Endometrium (tissue), 2 donors: Measurements from ENCODE around the gene PLEKHG7.
A peak's percentile ranks its signal among the peaks of the same experiment; 100 is the strongest.
"Not testable (repeated sequence)": the region's sequence is repeated elsewhere in the genome, so short reads cannot be mapped to it uniquely, and the experiment has no call there.

ENCODE experiments used
- FAIRE-seq: peaks from 2 replicates; lab custom pipeline; 2012; peaks lifted over from hg19 to GRCh38; lab: Jason Lieb, UNC
- donor health status: control.
- donor health status: control.

The PLEKHG7 gene

DNA sequence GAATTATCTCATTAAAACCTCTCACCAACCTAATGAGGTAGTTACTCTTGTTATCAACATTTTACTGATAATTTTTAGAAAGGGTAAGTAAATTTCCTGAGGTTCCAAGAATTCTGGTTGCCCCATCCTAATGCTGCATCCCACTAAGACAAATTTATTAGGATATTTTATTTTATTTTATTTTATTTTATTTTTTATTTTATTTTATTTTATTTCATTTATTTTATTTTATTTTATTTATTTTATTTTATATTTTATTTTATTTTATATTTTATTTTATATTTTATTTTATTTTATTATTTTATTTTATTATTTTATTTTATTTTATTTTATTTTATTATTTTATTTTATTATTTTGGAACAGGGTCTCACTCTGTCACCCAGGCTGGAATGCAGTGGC lies 46.9 kb downstream of the PLEKHG7 start:
- peak; percentile 91 for FAIRE-seq

DNA sequence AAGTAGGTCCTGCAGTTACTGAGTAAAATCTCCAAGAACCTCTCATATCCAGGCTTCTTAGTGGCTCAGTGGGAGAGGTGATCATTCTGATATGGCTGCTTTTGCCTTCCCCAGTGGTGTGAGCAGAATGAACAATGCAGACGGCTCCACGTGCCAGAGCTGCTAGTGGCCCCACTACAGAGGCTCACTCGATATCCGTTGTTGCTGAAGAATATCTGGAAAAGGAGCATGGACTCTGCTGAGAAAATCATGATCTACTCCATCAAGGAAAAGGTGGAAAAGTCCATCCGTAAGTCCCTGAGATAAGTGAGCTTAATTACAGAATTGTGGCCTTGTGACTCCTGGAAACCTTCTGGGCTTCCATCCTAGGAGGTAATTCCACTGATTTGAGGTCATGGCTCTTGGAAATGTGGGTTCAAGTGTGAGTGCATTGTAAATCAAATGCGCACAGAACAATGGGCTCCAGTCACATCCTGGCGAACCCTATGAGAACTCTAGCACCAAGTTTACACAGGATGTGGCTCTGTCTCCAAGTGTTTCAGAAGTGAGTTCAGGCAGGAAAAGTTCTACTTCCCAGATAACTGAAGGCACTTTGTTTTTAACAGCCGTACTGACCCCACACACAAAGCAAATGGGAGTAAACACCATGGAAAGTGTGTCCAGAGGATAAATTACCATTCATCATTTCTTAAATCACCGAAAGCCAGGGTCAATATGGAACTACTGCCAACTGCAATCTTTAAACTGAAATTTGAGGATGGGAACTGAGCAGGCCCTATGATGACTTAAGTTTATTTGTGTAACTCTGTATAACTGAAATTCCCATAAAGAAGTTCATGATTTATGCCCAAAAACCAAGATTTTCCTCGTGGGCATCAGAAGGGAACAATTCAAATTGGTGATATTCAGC lies 51.4 kb downstream of the PLEKHG7 start:
- no peak for FAIRE-seq

DNA sequence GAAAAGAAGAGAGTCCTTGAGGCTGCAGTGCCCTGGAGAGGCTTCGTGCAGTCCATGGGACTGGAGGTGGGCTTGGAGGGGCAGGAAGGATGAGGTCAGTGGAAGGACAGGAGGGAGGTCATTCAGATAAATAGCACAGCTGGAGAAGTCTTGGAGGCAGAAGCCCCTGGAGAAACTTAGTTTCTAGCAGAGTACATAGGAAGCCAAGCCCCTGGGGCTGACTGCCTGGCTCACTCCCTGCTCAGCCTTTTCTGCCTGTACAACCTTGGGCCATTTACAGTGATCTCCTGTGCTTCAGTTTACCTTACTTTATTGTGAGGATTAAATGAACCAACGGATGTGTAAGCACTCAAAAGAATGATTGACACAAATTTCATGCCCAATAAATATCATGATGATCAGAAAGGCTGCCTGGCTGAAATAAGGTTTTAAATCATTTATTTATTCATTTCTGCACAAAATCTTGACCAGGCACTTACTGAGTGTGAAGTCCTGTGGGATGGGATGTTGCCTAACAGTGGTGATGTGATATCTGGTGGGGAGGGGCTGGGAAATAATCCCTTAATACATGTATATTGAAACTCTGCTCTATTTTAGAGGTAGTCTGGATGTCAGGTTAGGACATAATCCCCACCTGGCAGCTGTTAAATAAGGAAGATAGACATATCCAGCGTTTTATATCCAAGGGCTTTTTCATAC lies 54.3 kb downstream of the PLEKHG7 start:
- no peak for FAIRE-seq

DNA sequence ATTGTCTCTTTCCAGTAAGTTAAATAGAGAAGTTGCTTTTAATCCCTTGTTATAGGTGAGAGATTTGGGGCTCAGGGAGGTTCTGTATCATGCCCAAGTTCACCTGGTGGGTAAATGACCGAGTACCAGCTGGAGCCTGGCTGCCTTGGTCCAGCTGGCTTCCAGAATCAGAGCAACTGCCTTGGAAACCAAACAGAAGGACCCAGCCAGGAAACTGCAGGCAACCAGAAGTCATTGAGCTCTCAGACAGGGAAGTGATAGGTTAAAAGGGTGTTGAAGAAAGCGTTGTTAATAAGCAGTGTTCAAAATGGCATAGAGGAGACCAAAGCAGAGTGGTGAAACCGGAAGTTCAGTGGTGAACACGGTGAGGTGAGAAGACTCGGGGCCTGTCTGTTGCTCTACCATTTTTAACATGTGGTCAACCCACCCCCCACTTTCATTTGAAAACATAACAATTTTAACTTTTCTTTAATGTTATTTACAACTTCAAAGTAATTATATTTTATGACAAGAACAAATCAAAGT lies 54.9 kb downstream of the PLEKHG7 start:
- FAIRE-seq: no peak

DNA sequence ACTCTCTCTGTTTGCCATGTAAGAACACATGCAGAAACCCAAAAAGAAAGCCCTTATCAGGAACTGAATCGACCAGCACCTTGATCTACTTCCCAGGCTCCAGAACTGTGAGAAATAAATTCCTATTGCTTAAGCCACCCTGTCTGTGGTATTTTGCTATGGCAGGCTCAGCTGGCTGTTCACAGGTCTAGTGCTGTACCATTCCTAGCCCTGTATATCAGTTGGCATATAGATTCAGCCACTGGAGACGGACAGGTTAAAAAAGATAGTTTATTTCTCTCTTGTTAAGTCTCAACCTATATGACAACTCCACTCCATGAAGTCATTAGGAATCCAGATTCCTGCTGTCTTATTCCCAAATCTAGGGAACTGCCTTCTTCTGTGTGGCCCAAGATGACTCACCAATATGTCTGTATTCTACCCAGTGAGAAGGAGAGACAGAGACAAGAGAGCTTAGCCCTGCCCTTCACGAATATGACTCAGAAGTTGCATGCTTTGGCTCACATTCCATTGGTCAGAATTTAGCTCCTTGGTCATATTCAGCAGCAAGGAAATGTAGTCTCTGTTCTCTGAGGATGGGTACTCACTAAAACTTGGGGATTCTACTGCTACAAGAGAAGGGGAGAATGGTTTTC lies 57.0 kb downstream of the PLEKHG7 start:
- FAIRE-seq: no peak

DNA sequence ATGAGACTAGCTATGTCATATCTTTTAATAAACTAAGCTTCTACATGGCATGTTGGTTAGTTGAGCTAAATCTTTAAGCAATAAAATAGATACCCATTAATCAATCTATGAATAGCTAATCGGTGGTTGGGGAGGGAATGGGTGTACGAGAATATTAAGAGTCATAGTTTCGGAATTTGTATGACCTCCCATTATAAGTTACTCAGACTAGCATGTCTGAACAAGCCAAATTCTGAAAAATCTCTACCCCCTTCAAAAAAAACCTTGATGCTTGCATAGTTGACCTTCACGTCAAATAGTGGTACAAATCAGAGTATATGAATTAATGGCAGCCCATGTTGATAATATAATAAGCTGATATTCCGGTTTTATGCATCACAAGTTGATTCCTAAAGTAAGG lies 60.0 kb downstream of the PLEKHG7 start:
- no peak for FAIRE-seq

DNA sequence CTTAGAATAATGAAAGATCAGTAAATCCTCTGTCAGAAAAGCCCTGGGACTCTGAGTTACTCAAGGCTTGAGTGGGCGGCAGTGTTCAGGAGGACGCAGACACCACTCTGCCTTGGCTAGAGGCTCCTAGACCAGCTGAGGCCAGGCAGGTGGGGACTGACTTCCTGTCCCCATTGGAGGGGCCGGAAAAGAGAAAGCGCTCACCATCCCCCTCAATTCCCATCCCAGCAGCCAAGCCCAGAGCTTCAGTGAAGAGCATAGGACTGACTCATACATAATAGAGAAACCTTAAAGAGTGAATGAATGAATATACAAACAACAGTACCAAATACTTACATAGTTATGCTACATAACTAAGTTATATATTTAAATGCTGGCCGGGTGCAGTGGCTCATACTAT lies 62.0 kb downstream of the PLEKHG7 start:
- no peak for FAIRE-seq

DNA sequence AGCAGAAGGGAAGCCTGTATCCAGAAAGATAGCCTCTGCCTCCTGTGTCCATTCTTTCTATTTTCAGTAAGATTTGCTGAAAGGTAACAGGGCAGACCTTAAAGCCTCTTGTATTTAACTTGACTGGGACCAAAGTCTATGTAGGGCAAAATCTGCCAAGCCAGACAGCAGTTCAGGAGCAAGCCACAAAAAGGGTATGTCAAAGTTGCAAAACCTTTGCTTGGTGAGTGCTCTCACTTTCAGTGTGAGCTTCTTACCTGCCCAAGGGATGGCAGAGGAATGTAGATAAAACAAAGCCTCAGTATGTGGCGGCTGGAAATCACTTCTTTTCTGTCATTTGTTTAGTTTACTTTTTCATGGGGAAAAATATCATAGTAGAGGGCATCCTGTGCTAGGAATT lies 63.1 kb downstream of the PLEKHG7 start:
- FAIRE-seq: no peak

DNA sequence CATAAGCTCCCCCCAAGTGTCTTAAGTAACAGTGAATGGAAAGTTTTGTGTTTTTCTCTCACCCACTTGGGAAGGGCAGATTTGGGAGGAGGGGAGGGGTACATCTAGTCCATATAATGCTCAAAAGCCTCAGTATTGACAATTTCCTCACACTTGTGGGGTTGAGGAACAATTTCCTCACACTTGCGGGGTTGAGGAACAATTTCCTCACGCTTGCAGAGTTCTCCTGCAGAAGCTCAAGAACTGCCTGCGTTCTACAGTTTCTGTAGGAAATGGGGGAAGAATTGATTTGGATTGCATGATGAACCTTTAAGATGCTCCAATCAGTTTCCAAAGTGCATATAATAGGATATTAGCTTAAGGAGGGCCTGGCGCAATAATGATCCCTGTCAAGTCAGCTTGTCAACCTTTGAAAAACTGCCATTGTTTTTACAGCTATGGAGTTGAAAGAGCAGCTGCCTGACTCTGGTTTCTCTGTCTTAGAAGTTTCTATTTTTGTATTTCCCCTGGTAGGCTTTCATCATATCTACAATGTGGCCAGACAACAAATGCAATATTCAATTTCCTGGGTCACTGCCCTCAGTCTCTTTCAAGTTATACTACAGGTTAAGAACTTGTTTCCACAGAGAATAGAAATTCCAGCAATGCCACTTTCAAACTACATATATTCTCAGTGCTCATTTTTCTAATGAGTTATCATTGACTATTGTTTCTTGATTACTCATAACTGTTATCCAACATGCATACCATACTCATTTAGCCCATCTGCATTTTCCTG lies 66.5 kb downstream of the PLEKHG7 start:
- FAIRE-seq: no peak

DNA sequence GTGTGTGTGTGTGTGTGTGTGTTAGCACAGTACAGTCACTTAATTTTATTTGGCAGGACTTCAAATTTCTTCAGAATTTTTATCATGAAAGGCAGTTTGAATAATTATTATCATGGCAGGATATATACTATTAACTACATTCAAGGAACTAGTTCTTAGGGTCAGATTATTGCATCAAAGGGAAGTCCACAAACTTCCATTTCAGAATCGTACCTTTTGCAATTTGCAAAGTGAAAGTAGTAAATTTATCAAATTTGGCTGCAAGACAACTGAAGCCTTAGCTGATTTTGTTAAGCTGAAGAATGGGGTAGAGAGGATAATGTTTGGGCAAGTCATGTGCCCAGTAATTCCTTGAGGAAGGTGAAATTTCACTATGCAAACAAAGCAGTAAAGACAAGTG lies 68.2 kb downstream of the PLEKHG7 start:
- FAIRE-seq: no peak

DNA sequence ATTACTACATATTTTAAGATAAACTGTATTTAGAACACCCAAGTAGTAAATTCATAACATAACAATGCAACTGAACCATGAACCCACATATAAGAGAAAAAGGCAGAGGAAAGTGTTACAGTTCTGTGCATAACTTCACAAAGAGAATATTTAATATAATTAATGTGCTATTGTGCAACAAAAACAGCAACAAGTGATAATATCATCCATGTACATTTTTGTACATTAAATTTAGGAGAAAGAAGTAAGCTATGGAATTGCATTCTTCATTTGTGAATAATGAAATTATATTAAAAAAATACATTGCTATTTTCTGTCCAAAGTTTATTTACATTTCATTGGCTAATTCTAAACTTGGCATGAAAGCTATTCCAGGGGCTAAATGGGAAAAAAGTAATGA lies 72.6 kb downstream of the PLEKHG7 start:
- no peak for FAIRE-seq

DNA sequence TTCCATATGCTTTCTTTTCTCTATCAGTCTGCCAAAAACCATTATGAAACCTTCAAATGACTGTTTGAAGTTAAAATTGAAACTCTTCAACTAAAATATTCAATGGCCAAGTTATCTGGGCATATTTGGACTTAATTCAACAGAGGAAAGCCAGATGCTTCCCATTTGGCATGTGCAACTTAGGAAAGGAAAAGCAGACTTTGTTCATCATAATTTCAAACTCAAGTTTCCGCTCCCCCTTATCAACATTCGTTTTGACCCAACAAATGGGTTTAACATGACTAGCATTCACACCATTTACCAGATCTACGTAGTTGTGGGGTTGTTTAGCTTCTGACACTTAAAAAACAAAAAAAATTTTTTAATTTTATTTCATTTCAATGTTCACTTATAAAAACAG lies 75.7 kb downstream of the PLEKHG7 start:
- FAIRE-seq: no peak

DNA sequence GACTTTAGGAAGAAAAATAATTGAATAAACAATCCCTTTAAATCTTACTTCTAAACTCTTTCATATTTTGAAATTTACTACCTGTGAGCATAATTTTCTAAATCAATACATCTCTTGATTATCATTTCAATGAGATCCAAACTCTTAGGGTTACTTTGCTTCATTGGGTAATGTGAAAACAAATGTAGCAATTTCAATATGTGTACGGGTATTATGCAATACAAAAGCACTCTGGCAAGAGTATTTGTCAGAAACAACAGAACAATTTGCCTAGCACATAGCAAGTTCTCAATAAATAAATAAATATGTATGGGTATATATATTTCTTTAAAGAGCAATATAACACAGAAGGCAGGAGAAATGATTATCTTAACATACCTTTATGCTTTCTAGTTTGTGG lies 77.1 kb downstream of the PLEKHG7 start:
- no peak for FAIRE-seq

DNA sequence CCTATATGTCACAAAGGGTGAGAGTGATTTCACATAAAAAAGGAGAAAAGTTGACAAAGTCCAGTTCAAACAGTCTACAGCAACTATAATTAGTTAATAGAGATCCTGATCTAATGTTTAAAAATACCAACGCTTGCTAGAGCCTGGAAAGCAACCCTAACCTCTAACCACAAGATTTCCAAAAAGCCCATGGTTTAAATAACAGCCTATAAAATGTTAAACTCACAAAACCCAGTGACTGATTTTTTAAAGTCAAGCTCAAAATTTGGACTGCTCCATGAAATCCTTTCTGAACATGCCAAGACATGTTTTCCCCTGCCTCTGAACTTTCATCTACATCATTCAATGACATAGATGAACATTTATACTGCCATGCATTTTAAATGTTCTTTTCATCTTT lies 81.6 kb downstream of the PLEKHG7 start:
- peak; percentile 53 for FAIRE-seq

DNA sequence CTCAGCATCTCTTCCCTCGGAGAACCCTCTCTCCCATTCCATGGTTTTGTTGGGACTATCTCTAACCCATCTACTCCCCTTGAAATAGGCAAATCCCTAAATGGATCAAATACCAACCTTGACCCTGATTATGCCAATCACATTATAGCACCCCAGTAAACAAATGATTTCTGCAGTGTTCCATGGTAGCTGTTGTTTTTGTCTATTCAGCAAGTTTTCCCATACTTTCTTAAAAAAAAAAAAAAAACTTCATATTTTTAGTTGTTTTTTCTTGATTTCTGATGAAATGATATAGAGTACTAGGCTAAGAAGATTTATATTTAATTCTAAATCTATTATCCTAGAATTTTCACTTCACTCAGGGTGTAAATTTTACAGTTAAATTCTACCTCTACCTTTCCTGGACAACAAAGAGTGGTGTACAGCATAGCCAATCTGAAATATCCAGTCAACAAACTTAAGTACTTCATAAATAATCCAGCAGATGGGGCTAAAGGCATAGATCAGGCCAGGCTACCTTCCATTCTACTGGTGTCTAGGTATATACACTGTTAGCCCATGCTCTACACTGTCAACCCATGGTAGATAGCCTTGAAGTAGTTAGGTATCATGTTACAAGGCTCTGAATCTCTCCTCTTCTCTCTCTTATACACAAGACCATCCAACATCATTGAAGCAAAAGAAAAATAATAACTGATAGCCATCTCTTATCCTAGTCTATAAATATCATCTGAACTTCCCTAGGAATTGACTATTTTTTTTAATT lies 82.2 kb downstream of the PLEKHG7 start:
- peak; percentile 79 for FAIRE-seq

DNA sequence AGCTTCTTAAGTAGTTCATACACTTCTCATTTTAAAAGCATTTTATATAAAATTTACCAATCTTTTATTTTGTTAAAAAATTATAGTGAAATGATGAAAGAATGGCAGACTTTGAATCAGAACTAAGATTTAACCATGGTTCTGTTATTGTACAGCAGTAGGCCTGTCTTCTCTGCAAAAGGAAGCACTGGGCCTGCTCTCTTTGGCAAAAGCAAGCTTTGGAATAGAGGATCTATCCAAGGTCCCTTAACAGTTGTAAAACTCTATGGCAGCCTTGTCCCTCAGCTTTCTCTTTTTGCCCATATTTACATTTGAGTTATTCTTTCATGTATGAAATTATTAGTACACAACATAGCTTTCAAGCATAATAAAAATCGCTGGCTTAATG lies 82.8 kb downstream of the PLEKHG7 start:
- no peak for FAIRE-seq

DNA sequence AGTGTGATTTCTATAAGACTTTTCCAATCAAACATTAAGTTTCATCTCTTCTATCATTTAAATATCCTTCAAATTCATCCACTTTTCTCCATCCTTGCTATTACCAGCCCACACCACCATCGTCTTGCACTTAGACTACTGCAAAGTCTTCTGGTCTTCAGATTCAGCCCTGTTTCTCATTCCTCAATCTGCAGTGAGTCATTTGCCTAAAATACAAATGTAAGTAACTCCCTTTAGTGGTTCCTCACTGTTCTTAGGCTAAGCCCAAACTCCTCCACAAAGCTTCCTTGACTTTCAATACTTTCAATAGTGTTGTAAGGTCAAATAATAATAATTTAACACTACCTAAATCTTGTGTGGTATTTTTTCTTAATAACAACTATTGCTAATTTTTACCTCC lies 83.3 kb downstream of the PLEKHG7 start:
- FAIRE-seq: no peak

DNA sequence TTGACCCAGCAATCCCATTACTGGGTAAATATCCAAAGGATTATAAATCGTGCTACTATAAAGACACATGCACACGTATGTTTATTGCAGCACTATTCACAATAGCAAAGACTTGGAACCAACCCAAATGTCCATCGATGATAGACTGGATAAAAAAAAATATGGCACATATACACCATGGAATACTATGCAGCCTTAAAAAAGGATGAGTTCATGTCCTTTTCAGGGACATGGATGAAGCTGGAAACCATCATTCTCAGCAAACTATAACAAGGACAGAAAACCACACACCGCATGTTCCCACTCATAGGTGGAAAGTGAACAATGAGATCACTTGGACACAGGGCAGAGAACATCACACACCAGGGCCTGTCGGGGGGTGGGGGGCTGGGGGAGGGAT lies 91.6 kb downstream of the PLEKHG7 start:
- FAIRE-seq: not testable (repeated sequence)

DNA sequence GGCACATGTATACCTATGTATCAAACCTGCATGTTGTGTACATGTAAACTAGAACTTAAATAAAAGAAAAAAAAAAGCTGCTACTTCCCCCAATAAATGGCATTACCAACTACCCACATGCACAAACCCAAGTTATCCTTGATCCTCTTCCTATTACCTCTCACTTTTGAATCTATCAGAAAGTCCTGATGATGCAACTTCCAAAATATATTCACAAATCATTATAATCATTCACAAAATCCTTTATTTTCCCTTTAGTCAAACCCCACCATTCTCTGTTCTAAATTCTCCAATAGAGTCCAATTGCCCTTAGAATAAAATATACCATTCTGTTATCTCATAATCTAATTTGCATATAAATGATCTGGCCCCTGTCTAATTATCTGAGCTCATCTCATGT lies 92.0 kb downstream of the PLEKHG7 start:
- no peak for FAIRE-seq

DNA sequence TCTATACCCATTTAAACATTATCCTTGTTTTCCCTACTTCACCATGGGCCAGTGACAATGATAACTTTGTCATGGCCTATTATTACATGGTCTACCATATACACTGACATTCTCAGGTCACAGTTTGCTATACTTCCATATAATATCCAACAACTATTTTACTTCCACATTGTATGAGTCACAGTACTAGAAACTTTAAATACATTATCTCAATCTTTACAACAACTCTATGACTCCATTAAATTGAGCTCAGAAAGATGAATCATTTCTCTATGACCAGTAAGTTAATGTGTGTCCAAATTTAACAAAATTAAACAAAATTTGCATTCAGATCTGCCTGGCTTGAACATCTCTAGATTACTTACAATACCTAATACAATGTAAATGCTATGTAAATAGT lies 93.9 kb downstream of the PLEKHG7 start:
- no peak for FAIRE-seq

DNA sequence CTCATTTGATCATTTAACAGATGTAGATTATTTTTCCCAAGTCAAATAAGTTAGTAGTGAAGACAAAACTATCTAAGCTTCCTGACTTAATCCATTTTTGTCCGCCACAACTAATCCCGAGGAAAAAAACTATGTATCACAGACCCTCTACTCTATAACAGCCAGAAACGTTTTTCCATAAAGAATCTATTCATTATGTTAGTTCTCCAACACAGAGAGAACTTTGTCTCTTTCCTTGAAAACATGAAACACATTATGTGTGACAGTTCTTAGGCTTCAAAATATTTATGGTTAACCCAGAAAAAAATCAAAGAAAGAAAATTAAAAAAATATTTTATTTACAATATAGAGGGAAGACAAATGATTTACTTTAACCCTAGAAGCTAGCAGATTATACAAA lies 100.1 kb downstream of the PLEKHG7 start:
- no peak for FAIRE-seq
